ENCODE data around the gene FAM111A. TPM values are rescaled to one million over a fixed set of nuclear protein-coding genes. Genes with fewer than 3 reads are reported as not detected.

Gene FAM111A
- polyA plus RNA-seq, 2 of the 4 experiments (the other 2 are of a cell fraction): 13.4 to 21.8 TPM

GRCh38 chr11:59106363-59107336, 36.0 kb upstream of the FAM111A start, which contains the start of gene FAM111B:
TSS of gene FAM111B (plus strand) at chr11:59107237. CDS start at chr11:59109626, 2,389 bp downstream.
- H3K27ac ChIP-seq: peak within 1 kb of the TSS; percentile 69 to 80
- H3K9me3 ChIP-seq: no peaks in the 10 kb centered on the region
- peak within 1 kb of the TSS; percentile 93 for H3K4me2 ChIP-seq
- WGBS (ENCODE audit: missing lambda C conversion rate): 4% methylated on average over 39 of the region's 64 CpGs
- ChIA-PET POLR2A (no interaction called here), CTCF (interaction anchor here (0.6 to 2.4 kb wide), 8 partner anchors 9 to 477 kb away, joined by 3 to 19 read pairs (median 4); no protein-coding TSS in a partner anchor)
- peak; percentile 96 to 98 for ATAC-seq
- peaks cover 19% of the 10 kb centered on the region for H3K4me1 ChIP-seq
- peak; percentile 89 to 94 for DNase-seq (ENCODE audit: low read depth in 1 of 2, low spot score in 1 of 2)
- peak within 1 kb of the TSS; percentile 67 for H3K4me3 ChIP-seq
- no peak for FAIRE-seq
- TF ChIP-seq REST (IDR thresholded peaks at IDR 0.05) (no peak), BCL3 (IDR thresholded peaks at IDR 0.05) (0 out of 3 replicates have a peak, but pooled peaks have one; percentile 28), TP53 (CRISPR knock-in tag; IDR thresholded peaks at IDR 0.05) (no peak), HDAC2 (IDR thresholded peaks at IDR 0.05) (no peak), ZFP36 (IDR thresholded peaks at IDR 0.05; ENCODE audit: borderline replicate concordance, partially characterized antibody) (no peak), FOXS1 (CRISPR knock-in tag; IDR thresholded peaks at IDR 0.05) (no peak), KDM5A (IDR thresholded peaks at IDR 0.05) (no peak), BHLHE40 (IDR thresholded peaks at IDR 0.05; ENCODE audit: low read depth, low read length) (no peak), MAZ (IDR thresholded peaks at IDR 0.05; ENCODE audit: borderline replicate concordance, low read depth, low read length) (no peak), NPAS2 (CRISPR knock-in tag; IDR thresholded peaks at IDR 0.05; ENCODE audit: borderline replicate concordance) (no peak), ESRRA (IDR thresholded peaks at IDR 0.05; ENCODE audit: borderline replicate concordance, low read length) (no peak), CBX2 (IDR thresholded peaks at IDR 0.05; ENCODE audit: borderline replicate concordance, low read depth) (no peak), ZC3H11A (IDR thresholded peaks at IDR 0.05) (no peak), SMC3 (IDR thresholded peaks at IDR 0.05) (no peak), PBX3 (IDR thresholded peaks at IDR 0.05) (peak; percentile 91), EHF (CRISPR knock-in tag; IDR thresholded peaks at IDR 0.05) (no peak), KDM1A (IDR thresholded peaks at IDR 0.05; ENCODE audit: low read depth) (no peak), MAX (IDR thresholded peaks at IDR 0.05) (peak; percentile 88), RARB (CRISPR knock-in tag; IDR thresholded peaks at IDR 0.05) (no peak), ZSCAN20 (CRISPR knock-in tag; IDR thresholded peaks at IDR 0.05) (no peak), RNF2 (IDR thresholded peaks at IDR 0.05; ENCODE audit: borderline replicate concordance, low read depth) (no peak), ATOH8 (CRISPR knock-in tag; IDR thresholded peaks at IDR 0.05; ENCODE audit: low read depth) (no peak), JUN (IDR thresholded peaks at IDR 0.05) (peak in 1 of 2 experiments; percentile 49; a peak in 1 of 5 replicates), CEBPB (IDR thresholded peaks at IDR 0.05) (no peak), EHMT2 (IDR thresholded peaks at IDR 0.05; ENCODE audit: low read depth) (no peak), HOXB13 (CRISPR knock-in tag; IDR thresholded peaks at IDR 0.05; ENCODE audit: low read depth) (no peak)
- TF ChIP-seq, protein P1, sequence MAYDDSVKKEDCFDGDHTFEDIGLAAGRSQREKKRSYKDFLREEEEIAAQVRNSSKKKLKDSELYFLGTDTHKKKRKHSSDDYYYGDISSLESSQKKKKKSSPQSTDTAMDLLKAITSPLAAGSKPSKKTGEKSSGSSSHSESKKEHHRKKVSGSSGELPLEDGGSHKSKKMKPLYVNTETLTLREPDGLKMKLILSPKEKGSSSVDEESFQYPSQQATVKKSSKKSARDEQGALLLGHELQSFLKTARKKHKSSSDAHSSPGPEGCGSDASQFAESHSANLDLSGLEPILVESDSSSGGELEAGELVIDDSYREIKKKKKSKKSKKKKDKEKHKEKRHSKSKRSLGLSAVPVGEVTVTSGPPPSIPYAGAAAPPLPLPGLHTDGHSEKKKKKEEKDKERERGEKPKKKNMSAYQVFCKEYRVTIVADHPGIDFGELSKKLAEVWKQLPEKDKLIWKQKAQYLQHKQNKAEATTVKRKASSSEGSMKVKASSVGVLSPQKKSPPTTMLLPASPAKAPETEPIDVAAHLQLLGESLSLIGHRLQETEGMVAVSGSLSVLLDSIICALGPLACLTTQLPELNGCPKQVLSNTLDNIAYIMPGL (CRISPR knock-in tag; IDR thresholded peaks at IDR 0.05; ENCODE audit: borderline replicate concordance): no peak
- TF ChIP-seq, protein P2, sequence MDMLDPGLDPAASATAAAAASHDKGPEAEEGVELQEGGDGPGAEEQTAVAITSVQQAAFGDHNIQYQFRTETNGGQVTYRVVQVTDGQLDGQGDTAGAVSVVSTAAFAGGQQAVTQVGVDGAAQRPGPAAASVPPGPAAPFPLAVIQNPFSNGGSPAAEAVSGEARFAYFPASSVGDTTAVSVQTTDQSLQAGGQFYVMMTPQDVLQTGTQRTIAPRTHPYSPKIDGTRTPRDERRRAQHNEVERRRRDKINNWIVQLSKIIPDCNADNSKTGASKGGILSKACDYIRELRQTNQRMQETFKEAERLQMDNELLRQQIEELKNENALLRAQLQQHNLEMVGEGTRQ (IDR thresholded peaks at IDR 0.05): no peak
- TF ChIP-seq, protein P3, sequence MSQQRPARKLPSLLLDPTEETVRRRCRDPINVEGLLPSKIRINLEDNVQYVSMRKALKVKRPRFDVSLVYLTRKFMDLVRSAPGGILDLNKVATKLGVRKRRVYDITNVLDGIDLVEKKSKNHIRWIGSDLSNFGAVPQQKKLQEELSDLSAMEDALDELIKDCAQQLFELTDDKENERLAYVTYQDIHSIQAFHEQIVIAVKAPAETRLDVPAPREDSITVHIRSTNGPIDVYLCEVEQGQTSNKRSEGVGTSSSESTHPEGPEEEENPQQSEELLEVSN (IDR thresholded peaks at IDR 0.05; ENCODE audit: borderline replicate concordance, low read depth): peak; percentile 96
